ENCODE results near the gene CRAMP1. TPM values are rescaled to one million over a fixed set of nuclear protein-coding genes. Genes with fewer than 3 reads are reported as not detected.
A peak's percentile ranks its signal among the peaks of the same experiment; 100 is the strongest.

The CRAMP1 gene, protein sequence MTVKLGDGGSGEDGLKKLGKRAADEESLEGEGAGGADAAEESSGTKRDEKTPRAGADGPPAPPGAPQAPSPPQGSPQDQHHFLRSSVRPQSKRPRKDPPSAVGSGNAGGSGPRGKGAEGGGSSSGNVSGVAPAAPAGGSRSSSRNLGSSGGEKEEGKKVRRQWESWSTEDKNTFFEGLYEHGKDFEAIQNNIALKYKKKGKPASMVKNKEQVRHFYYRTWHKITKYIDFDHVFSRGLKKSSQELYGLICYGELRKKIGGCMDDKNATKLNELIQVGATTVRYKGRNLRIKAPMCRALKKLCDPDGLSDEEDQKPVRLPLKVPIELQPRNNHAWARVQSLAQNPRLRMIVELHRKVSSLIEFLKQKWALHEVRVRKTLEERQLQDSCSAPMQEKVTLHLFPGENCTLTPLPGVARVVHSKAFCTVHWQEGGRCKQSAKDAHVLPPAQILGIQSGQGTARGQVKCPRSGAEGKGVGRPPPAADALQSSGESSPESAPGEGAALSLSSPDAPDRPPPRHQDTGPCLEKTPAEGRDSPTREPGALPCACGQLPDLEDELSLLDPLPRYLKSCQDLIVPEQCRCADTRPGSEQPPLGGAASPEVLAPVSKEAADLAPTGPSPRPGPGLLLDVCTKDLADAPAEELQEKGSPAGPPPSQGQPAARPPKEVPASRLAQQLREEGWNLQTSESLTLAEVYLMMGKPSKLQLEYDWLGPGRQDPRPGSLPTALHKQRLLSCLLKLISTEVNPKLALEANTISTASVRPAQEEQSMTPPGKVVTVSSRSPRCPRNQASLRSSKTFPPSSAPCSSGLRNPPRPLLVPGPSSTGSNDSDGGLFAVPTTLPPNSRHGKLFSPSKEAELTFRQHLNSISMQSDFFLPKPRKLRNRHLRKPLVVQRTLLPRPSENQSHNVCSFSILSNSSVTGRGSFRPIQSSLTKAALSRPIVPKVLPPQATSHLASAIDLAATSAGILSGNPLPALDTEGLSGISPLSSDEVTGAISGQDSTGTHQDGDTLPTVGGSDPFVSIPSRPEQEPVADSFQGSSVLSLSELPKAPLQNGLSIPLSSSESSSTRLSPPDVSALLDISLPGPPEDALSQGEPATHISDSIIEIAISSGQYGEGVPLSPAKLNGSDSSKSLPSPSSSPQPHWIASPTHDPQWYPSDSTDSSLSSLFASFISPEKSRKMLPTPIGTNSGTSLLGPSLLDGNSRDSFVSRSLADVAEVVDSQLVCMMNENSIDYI (N-terminal part only)
- polyA plus RNA-seq: 10 to 100 TPM in 1 of 3 donors, 1 to 10 TPM in 2; 1.4 to 11.5 (median 2.8) TPM

- Mint-ChIP-seq H3K27me3 (ENCODE audit: low read depth in 3 of 3) (peaks cover 5 to 21% (median 14%) of the 10 kb centered on the region in 3 donors), H3K36me3 (peaks cover 4 to 17% (median 14%) of the 10 kb centered on the region in 3 donors), H3K27ac (peak within 1 kb of the TSS; percentile 86 to 98 (median 96)), H3K4me3 (peak within 1 kb of the TSS; percentile 87 to 93 (median 89)), H3K4me1 (peaks cover 34 to 45% of the 10 kb centered on the region in 2 donors), H3K9me3 (peaks cover 0 to 4% (median 1%) of the 10 kb centered on the region in 6 donors)
- peak in 1 of 3 donors; percentile 11 for DNase-seq
Observed at GRCh38 chr16:1612320-1613111, at the start of gene CRAMP1. TSS of gene CRAMP1 (plus strand) at chr16:1612360. CDS start at chr16:1614640, 2,280 bp downstream.

- Mint-ChIP-seq H3K9me3 (no peaks in the 10 kb centered on the region), H3K36me3 (peaks cover 0 to 8% (median 6%) of the 10 kb centered on the region in 3 donors), H3K27ac (no peak overlapping the region), H3K4me1 (no peaks in the 10 kb centered on the region), H3K27me3 (ENCODE audit: low read depth in 3 of 3) (peaks cover 0 to 2% (median 1%) of the 10 kb centered on the region in 3 donors), H3K4me3 (no peak overlapping the region)
- DNase-seq: no peak
Observed at GRCh38 chr16:1563786-1564185, 48.4 kb upstream of the CRAMP1 start.

- H3K4me3 Mint-ChIP-seq: no peak overlapping the region
- no peaks in the 10 kb centered on the region for H3K4me1 Mint-ChIP-seq
- DNase-seq: no peak
- H3K9me3 Mint-ChIP-seq: no peaks in the 10 kb centered on the region
- H3K36me3 Mint-ChIP-seq: peaks cover 0 to 8% (median 6%) of the 10 kb centered on the region in 3 donors
- H3K27ac Mint-ChIP-seq: no peak overlapping the region
- H3K27me3 Mint-ChIP-seq (ENCODE audit: low read depth in 3 of 3): peaks cover 0 to 2% (median 1%) of the 10 kb centered on the region in 3 donors
Observed at GRCh38 chr16:1564325-1564724, 47.8 kb upstream of the CRAMP1 start.

DNA sequence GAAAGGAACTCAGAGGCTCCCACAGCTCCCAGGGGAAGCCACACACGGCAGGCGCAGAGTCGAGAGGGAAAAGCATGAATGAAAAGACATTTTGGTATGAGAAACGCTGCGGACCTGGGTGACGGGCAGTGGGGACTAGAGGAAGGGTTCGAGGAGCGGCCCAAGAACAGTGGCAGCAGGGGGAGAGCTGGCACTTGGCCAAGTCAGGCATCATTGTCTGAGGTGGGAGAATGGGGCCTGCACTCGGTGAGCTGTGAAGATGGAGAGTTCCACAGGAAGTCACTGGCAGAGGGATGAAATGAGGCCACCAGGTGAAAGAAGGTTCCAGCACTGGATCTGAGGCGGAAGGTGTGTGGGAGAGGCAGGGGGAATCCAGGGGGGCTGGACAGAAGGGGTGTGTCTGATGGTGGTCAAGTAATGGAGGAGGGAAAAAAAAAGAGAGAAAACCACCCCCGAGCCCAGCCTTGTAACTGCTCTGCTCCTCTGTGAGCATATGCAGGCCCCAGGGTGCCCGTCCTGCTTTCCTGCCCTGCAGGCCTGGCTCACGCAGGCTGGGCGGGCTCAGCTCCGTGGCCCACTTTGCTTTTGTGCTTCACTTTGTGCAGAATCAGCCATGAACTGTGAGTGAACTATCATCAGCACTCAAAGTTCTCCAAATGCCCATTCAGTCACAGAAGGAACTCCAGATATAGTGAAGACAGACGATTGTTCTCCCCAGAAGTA, 46.9 kb upstream of the CRAMP1 start:
- Mint-ChIP-seq H3K9me3 (no peaks in the 10 kb centered on the region), H3K4me3 (no peak overlapping the region), H3K36me3 (peaks cover 0 to 3% (median 0%) of the 10 kb centered on the region in 3 donors), H3K4me1 (no peaks in the 10 kb centered on the region), H3K27me3 (ENCODE audit: low read depth in 3 of 3) (peaks cover 0 to 2% (median 1%) of the 10 kb centered on the region in 3 donors), H3K27ac (no peak overlapping the region)
- no peak for DNase-seq

DNA sequence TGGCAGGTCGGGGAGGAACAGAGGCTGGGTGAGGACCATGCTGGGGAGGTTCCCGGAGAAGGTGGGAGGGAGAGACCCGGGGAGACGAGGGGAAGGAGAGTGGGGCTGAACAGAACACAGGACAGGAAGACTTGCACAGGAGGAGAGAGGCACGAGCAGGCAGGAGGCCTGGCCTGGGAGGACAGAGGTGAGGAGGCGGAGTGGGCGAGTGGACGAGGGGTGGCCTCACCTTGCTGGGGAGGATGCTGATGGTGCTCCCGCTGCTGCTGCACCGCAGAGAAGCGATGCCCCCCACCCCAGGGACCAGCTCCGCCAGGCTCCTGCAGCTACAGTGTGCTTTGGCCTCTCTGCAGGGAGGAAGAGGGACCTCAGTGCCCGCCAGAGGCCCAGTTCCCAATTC, 44.2 kb upstream of the CRAMP1 start:
- peaks cover 0 to 2% (median 0%) of the 10 kb centered on the region in 3 donors for H3K27me3 Mint-ChIP-seq (ENCODE audit: low read depth in 3 of 3)
- H3K27ac Mint-ChIP-seq: no peak overlapping the region
- no peaks in the 10 kb centered on the region for H3K4me1 Mint-ChIP-seq
- H3K4me3 Mint-ChIP-seq: no peak overlapping the region
- no peak for DNase-seq
- H3K36me3 Mint-ChIP-seq: no peaks in the 10 kb centered on the region
- H3K9me3 Mint-ChIP-seq: no peaks in the 10 kb centered on the region

- no peak for DNase-seq
- Mint-ChIP-seq H3K27ac (peak overlapping the region in 1 of 6 donors; percentile 2), H3K36me3 (peaks cover 0 to 3% (median 0%) of the 10 kb centered on the region in 3 donors), H3K4me1 (no peaks in the 10 kb centered on the region), H3K9me3 (no peaks in the 10 kb centered on the region), H3K4me3 (no peak overlapping the region), H3K27me3 (ENCODE audit: low read depth in 3 of 3) (peaks cover 0 to 5% (median 2%) of the 10 kb centered on the region in 3 donors)
Observed at GRCh38 chr16:1571012-1571671, 41.0 kb upstream of the CRAMP1 start.

DNA sequence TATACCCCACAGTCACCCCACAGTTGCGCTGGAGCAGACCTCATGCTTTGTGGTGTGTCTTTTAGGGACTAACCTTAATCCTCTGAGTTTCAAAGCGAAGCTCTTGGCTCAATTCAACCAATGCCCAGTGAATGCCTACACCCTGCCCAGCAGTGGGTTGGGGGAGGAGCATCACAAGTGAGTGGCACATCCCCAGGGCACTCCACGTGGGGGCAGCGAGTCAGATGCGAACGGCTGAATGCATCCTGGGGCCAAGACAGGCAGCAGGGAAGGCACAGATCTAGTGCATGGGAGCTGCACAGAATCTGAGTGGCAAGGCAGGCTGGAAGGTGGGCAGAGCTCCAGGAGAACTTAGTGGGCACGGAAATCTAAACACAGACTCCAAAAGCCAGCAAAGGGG, 39.5 kb upstream of the CRAMP1 start:
- Mint-ChIP-seq H3K9me3 (no peaks in the 10 kb centered on the region), H3K4me3 (no peak overlapping the region), H3K27me3 (ENCODE audit: low read depth in 3 of 3) (peaks cover 0 to 3% (median 2%) of the 10 kb centered on the region in 3 donors), H3K27ac (no peak overlapping the region), H3K4me1 (no peaks in the 10 kb centered on the region), H3K36me3 (peaks cover 0 to 3% (median 0%) of the 10 kb centered on the region in 3 donors)
- DNase-seq: no peak

- H3K36me3 Mint-ChIP-seq: peaks cover 0 to 3% (median 0%) of the 10 kb centered on the region in 3 donors
- DNase-seq: no peak
- no peaks in the 10 kb centered on the region for H3K4me1 Mint-ChIP-seq
- H3K9me3 Mint-ChIP-seq: no peaks in the 10 kb centered on the region
- H3K27ac Mint-ChIP-seq: peak overlapping the region in 1 of 6 donors; percentile 22
- no peak overlapping the region for H3K4me3 Mint-ChIP-seq
- H3K27me3 Mint-ChIP-seq (ENCODE audit: low read depth in 3 of 3): peaks cover 0 to 3% (median 2%) of the 10 kb centered on the region in 3 donors
Observed at GRCh38 chr16:1573301-1573700, 38.9 kb upstream of the CRAMP1 start.

DNA sequence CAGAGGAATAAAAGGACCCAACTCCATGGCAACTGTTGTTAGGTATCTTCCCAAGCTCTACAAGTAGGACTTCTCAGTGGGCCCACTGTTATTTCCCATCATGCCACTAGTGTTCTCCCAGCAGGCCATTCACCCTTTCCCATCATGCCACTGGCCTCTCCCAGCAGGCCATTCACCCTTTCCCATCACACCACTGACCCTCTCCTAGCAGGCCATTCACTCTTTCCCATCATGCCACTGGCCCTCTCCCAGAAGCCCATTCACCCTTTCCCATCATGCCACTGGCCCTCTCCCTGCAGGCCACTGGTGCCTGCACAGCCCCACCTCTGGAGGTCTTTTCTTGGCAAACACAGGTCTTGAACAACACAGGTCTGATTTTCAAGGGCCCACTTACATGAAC, 36.6 kb upstream of the CRAMP1 start:
- peaks cover 0 to 3% (median 0%) of the 10 kb centered on the region in 3 donors for H3K36me3 Mint-ChIP-seq
- peaks cover 0 to 3% (median 2%) of the 10 kb centered on the region in 3 donors for H3K27me3 Mint-ChIP-seq (ENCODE audit: low read depth in 3 of 3)
- H3K27ac Mint-ChIP-seq: no peak overlapping the region
- H3K4me1 Mint-ChIP-seq: no peaks in the 10 kb centered on the region
- DNase-seq: no peak
- H3K9me3 Mint-ChIP-seq: no peaks in the 10 kb centered on the region
- H3K4me3 Mint-ChIP-seq: no peak overlapping the region

GRCh38 chr16:1579214-1579613, 32.9 kb upstream of the CRAMP1 start:
- Mint-ChIP-seq H3K9me3 (no peaks in the 10 kb centered on the region), H3K4me3 (no peak overlapping the region), H3K36me3 (peaks cover 0 to 7% (median 4%) of the 10 kb centered on the region in 3 donors), H3K4me1 (no peaks in the 10 kb centered on the region), H3K27me3 (ENCODE audit: low read depth in 3 of 3) (peaks cover 1 to 3% (median 2%) of the 10 kb centered on the region in 3 donors), H3K27ac (peak overlapping the region in 1 of 6 donors; percentile 30)
- DNase-seq: no peak

- no peak for DNase-seq
- no peak overlapping the region for H3K4me3 Mint-ChIP-seq
Observed at GRCh38 chr16:1580256-1580655, 31.9 kb upstream of the CRAMP1 start.

GRCh38 chr16:1580956-1581355, 31.2 kb upstream of the CRAMP1 start:
- Mint-ChIP-seq H3K4me1 (no peaks in the 10 kb centered on the region), H3K36me3 (peaks cover 0 to 12% (median 4%) of the 10 kb centered on the region in 3 donors), H3K27ac (no peak overlapping the region), H3K4me3 (no peak overlapping the region), H3K9me3 (no peaks in the 10 kb centered on the region), H3K27me3 (ENCODE audit: low read depth in 3 of 3) (peaks cover 0 to 2% (median 1%) of the 10 kb centered on the region in 3 donors)
- no peak for DNase-seq

More at GRCh38 chr16:1580256-1580655, 31.9 kb upstream of the CRAMP1 start:
- Mint-ChIP-seq H3K27me3 (ENCODE audit: low read depth in 3 of 3) (peaks cover 1 to 3% (median 2%) of the 10 kb centered on the region in 3 donors), H3K36me3 (peaks cover 0 to 13% (median 4%) of the 10 kb centered on the region in 3 donors), H3K9me3 (no peaks in the 10 kb centered on the region), H3K4me1 (no peaks in the 10 kb centered on the region), H3K27ac (no peak overlapping the region)
